HCT116 (cell line): ENCODE measurements around the gene ASB15. TPM values are rescaled to one million over a fixed set of nuclear protein-coding genes. Genes with fewer than 3 reads are reported as not detected.

ENCODE experiments used
- ATAC-seq: fragments of 200-7000 bp; cut with Tn5 transposase; 2 replicates; pipeline ENCODE4 v1.9.1; 2020; ENCODE audit warnings: mild to moderate bottlenecking, moderate library complexity
- BruUV-seq: library from RNA; stranded (reverse); fragments of 400-500 nt; replicated peaks from 2 replicates; lab custom pipeline; 2021; lab: Mats Ljungman, UMichigan
- CTCF ChIA-PET: fragments of 300-600 bp; sonication (Branson Sonifier 250); formaldehyde crosslinking; loops from one replicate; lab custom pipeline; 2021; ENCODE audit warnings: antibody characterized with exemption; lab: Charles Lee
- POLR2A ChIA-PET: fragments of 300-600, 350-600 bp; sonication (Branson Sonifier 250); formaldehyde crosslinking; loops from one replicate; lab custom pipeline; 2021; ENCODE audit warnings: antibody characterized with exemption; lab: Charles Lee
- RAD21 ChIA-PET, 2 experiments: fragments of 300-600 bp; sonication (Branson Sonifier 250); formaldehyde crosslinking; loops; one replicate each; lab custom pipeline; 2023; ENCODE audit warnings: low total read pairs in 2 of 2; ENCODE audit not compliant: uncharacterized antibody in 2 of 2, unreplicated experiment in 2 of 2, low non-redundant PET in 1 of 2; lab: Charles Lee
- DNase-seq: peaks from one replicate; pipeline ENCODE4 v3.0.0-alpha.2; 2010; ENCODE audit warnings: low read depth, low spot score
- H2AFZ ChIP-seq: fragments of 200-600 bp; shearing (Covaris generic), sonication (generic); 2 replicates; pipeline ENCODE4 v1.6.1; 2017; ENCODE audit warnings: low read depth, mixed run types, mixed read lengths, antibody characterized with exemption, low read length; ENCODE audit not compliant: poor library complexity, severe bottlenecking
- H3K27ac ChIP-seq: 2 replicates; pipeline ENCODE4 v1.5.1; 2012; ENCODE audit warnings: low read depth, low read length
- H3K27me3 ChIP-seq: fragments of 200-600 bp; sonication (generic); 2 replicates; pipeline ENCODE4 v1.6.1; 2016; ENCODE audit warnings: mixed run types, low read length, mixed read lengths; ENCODE audit not compliant: insufficient read depth
- H3K36me3 ChIP-seq, 2 experiments: fragments of 200-500 bp in 1 of 2; fragments of 200-600 bp in 1 of 2; sonication (Bioruptor generic) in 1 of 2; sonication (generic) in 1 of 2; 2 replicates each; pipeline versions ENCODE4 v1.5.1 to v1.6.1; 2014 to 2016; ENCODE audit warnings: low read length in 2 of 2, inconsistent platforms in 1 of 2, mixed read lengths in 1 of 2, mixed run types in 1 of 2; ENCODE audit not compliant: insufficient read depth in 2 of 2, control insufficient read depth in 1 of 2
- H3K4me1 ChIP-seq, 2 experiments: fragments of 200-600 bp in 1 of 2; sonication (generic) in 1 of 2; 2 replicates each; pipeline versions ENCODE4 v1.5.1 to v1.6.1; 2012 to 2017; ENCODE audit warnings: low read length in 2 of 2, inconsistent platforms in 1 of 2, mild to moderate bottlenecking in 1 of 2, mixed read lengths in 1 of 2, mixed run types in 1 of 2, moderate library complexity in 1 of 2; ENCODE audit not compliant: insufficient read depth in 2 of 2, control insufficient read depth in 1 of 2
- H3K4me2 ChIP-seq: fragments of 200-600 bp; sonication (generic); 2 replicates; pipeline ENCODE4 v1.6.1; 2017; ENCODE audit warnings: mixed run types, low read length, mixed read lengths
- H3K4me3 ChIP-seq, 2 experiments: fragments of 200-600 bp in 1 of 2; sonication (generic) in 1 of 2; replicated peaks in 1 of 2; 2 replicates each; pipeline ENCODE4 v1.5.1; 2011 to 2016; ENCODE audit warnings: low read length in 2 of 2, control low read depth in 1 of 2, low read depth in 1 of 2, mild to moderate bottlenecking in 1 of 2, mixed read lengths in 1 of 2, mixed run types in 1 of 2
- H3K79me2 ChIP-seq: fragments of 200-600 bp; sonication (generic); 2 replicates; pipeline ENCODE4 v1.6.1; 2017; ENCODE audit warnings: mild to moderate bottlenecking, mixed run types, low read length, moderate library complexity, mixed read lengths; ENCODE audit not compliant: insufficient read depth
- H3K9ac ChIP-seq: fragments of 200-600 bp; sonication (generic); 2 replicates; pipeline ENCODE4 v1.6.1; 2016; ENCODE audit warnings: low read length, mixed read lengths
- H3K9me2 ChIP-seq: fragments of 200-600 bp; sonication (generic), shearing (Covaris generic); 2 replicates; pipeline ENCODE4 v1.6.1; 2017; ENCODE audit warnings: mixed run types, mild to moderate bottlenecking, moderate library complexity; ENCODE audit not compliant: insufficient read depth
- H3K9me3 ChIP-seq, 2 experiments: fragments of 200-500 bp in 1 of 2; fragments of 200-600 bp in 1 of 2; sonication (Bioruptor generic) in 1 of 2; sonication (generic) in 1 of 2; 2 replicates each; pipeline ENCODE4 v1.6.1; 2014 to 2017; ENCODE audit warnings: low read length in 2 of 2, mixed read lengths in 2 of 2, inconsistent platforms in 1 of 2, low read depth in 1 of 2, mild to moderate bottlenecking in 1 of 2, mixed run types in 1 of 2, moderate library complexity in 1 of 2; ENCODE audit not compliant: control insufficient read depth in 1 of 2, insufficient read depth in 1 of 2
- H4K20me1 ChIP-seq: fragments of 200-600 bp; sonication (generic), shearing (Covaris generic); 2 replicates; pipeline ENCODE4 v1.6.1; 2017; ENCODE audit warnings: mixed run types, mild to moderate bottlenecking, moderate library complexity; ENCODE audit not compliant: insufficient read depth
- CTCF ChIP-seq, 3 experiments: fragments of 200-600 bp in 1 of 3; sonication (generic) in 1 of 3; IDR thresholded peaks in 2 of 3; conservative IDR thresholded peaks in 1 of 3; 2 replicates each; pipeline ENCODE4 v1.5.1; 2012 to 2017; ENCODE audit warnings: low read depth in 2 of 3, low read length in 2 of 3, antibody characterized with exemption in 1 of 3, borderline replicate concordance in 1 of 3, control low read depth in 1 of 3, mild to moderate bottlenecking in 1 of 3, mixed read lengths in 1 of 3, mixed run types in 1 of 3, moderate library complexity in 1 of 3; ENCODE audit not compliant: insufficient read depth in 1 of 3
- EGR1 ChIP-seq: IDR thresholded peaks from 2 replicates; pipeline ENCODE4 v1.6.1; 2012; ENCODE audit warnings: low read depth
- EZH2 ChIP-seq: fragments of 200-600 bp; sonication (generic); IDR thresholded peaks from 2 replicates; pipeline ENCODE4 v1.6.1; 2017; ENCODE audit warnings: antibody characterized with exemption, mixed run types
- FOSL1 ChIP-seq: IDR thresholded peaks from 2 replicates; pipeline ENCODE4 v1.6.1; 2012; ENCODE audit warnings: low read depth
- JUND ChIP-seq: IDR thresholded peaks from 2 replicates; pipeline ENCODE4 v1.6.1; 2012
- MAX ChIP-seq: IDR thresholded peaks from 2 replicates; pipeline ENCODE4 v1.6.1; 2012
- POLR2AphosphoS5 ChIP-seq: IDR thresholded peaks from 2 replicates; pipeline ENCODE4 v1.6.1; 2011; ENCODE audit warnings: mild to moderate bottlenecking, low read depth, low read length, moderate library complexity
- REST ChIP-seq: IDR thresholded peaks from 2 replicates; pipeline ENCODE4 v1.6.1; 2012; ENCODE audit warnings: low read depth
- SRF ChIP-seq: IDR thresholded peaks from 2 replicates; pipeline ENCODE4 v1.6.1; 2012; ENCODE audit warnings: low read depth
- TCF7L2 ChIP-seq: IDR thresholded peaks from 2 replicates; pipeline ENCODE4 v1.7.0; 2011; ENCODE audit warnings: borderline replicate concordance, inconsistent platforms; ENCODE audit not compliant: insufficient read depth, insufficient read length; ENCODE audit errors: extremely low read depth
- YY1 ChIP-seq: IDR thresholded peaks from 2 replicates; pipeline ENCODE4 v1.6.1; 2011; ENCODE audit warnings: low read length, low read depth, moderate library complexity, mild to moderate bottlenecking; ENCODE audit not compliant: insufficient replicate concordance; ENCODE audit errors: extremely low read depth
- ZBTB33 ChIP-seq: IDR thresholded peaks from 2 replicates; pipeline ENCODE4 v1.6.1; 2011; ENCODE audit warnings: mild to moderate bottlenecking, low read length, moderate library complexity; ENCODE audit not compliant: insufficient replicate concordance; ENCODE audit errors: extremely low read depth
- ZFX ChIP-seq: fragments of 450-650 bp; IDR thresholded peaks from 2 replicates; pipeline ENCODE4 v1.6.1; 2017
- intact Hi-C: fragments of 100-400 bp; cut with micrococcal nuclease; formaldehyde crosslinking; loops from 2 replicates; pipeline ENCODE4 v1.10.0; 2022
- total RNA-seq: library from RNA; stranded (reverse); gene quantifications from one replicate; pipeline ENCODE4 v1.2.1, GENCODE V29; 2021; ENCODE audit not compliant: unreplicated experiment

ASB15 gene
- total RNA-seq, 1 experiment from 2014 or later, result not detected

GRCh38 chr7:123662293-123662692 is 60.7 kb downstream of the ASB15 start:
- Histone ChIP-seq H3K9me3 (no peaks in the 10 kb centered on the region), H3K9me2 (no peaks in the 10 kb centered on the region), H3K27ac (no peak overlapping the region), H2AFZ (no peak overlapping the region), H3K36me3 (no peaks in the 10 kb centered on the region), H3K27me3 (no peaks in the 10 kb centered on the region), H3K4me3 (no peak overlapping the region), H3K9ac (no peak overlapping the region), H3K4me1 (no peaks in the 10 kb centered on the region), H3K4me2 (no peak overlapping the region), H4K20me1 (no peaks in the 10 kb centered on the region), H3K79me2 (no peaks in the 10 kb centered on the region)
- TF ChIP-seq JUND, result no peak
- no peak for TF ChIP-seq ZBTB33
- TF ChIP-seq MAX, result no peak
- no peak for TF ChIP-seq ZFX
- no peak for TF ChIP-seq EZH2
- no peak for TF ChIP-seq SRF
- no peak for TF ChIP-seq TCF7L2
- no peak for TF ChIP-seq POLR2AphosphoS5
- BruUV-seq, result no TSS peak
- POLR2A ChIA-PET, result no interaction called here
- RAD21 ChIA-PET, result no interaction called here
- DNase-seq (no peak), ATAC-seq (no peak)
- CTCF ChIA-PET, result no interaction called here
- intact Hi-C loops, result no loop called here

GRCh38 chr7:123662755-123663154 is 61.1 kb downstream of the ASB15 start:
- RAD21 ChIA-PET, result no interaction called here
- intact Hi-C loops, result no loop called here
- no peak overlapping the region for H3K4me3 ChIP-seq
- H2AFZ ChIP-seq, result no peak overlapping the region
- no peaks in the 10 kb centered on the region for H3K9me2 ChIP-seq
- no peaks in the 10 kb centered on the region for H3K36me3 ChIP-seq
- H3K9ac ChIP-seq, result no peak overlapping the region
- DNase-seq (no peak), ATAC-seq (no peak)
- H3K79me2 ChIP-seq, result no peaks in the 10 kb centered on the region
- CTCF ChIA-PET, result no interaction called here
- BruUV-seq, result no TSS peak
- H3K27ac ChIP-seq, result no peak overlapping the region
- H3K27me3 ChIP-seq, result no peaks in the 10 kb centered on the region
- H4K20me1 ChIP-seq, result no peaks in the 10 kb centered on the region
- no peaks in the 10 kb centered on the region for H3K9me3 ChIP-seq
- no peak overlapping the region for H3K4me2 ChIP-seq
- POLR2A ChIA-PET, result no interaction called here
- H3K4me1 ChIP-seq, result no peaks in the 10 kb centered on the region
- TF ChIP-seq YY1 (no peak), REST (no peak), EGR1 (no peak), TCF7L2 (no peak), POLR2AphosphoS5 (no peak), FOSL1 (no peak), CTCF (IDR thresholded peaks at IDR 0.05 in 2 of 3, conservative IDR thresholded peaks at IDR 0.05 in 1 of 3; ENCODE audit: borderline replicate concordance in 1 of 3, insufficient read depth in 1 of 3, low read depth in 2 of 3, low read length in 2 of 3) (no peak)
